ENCODE measurements around the gene PHLPP1.

DNA sequence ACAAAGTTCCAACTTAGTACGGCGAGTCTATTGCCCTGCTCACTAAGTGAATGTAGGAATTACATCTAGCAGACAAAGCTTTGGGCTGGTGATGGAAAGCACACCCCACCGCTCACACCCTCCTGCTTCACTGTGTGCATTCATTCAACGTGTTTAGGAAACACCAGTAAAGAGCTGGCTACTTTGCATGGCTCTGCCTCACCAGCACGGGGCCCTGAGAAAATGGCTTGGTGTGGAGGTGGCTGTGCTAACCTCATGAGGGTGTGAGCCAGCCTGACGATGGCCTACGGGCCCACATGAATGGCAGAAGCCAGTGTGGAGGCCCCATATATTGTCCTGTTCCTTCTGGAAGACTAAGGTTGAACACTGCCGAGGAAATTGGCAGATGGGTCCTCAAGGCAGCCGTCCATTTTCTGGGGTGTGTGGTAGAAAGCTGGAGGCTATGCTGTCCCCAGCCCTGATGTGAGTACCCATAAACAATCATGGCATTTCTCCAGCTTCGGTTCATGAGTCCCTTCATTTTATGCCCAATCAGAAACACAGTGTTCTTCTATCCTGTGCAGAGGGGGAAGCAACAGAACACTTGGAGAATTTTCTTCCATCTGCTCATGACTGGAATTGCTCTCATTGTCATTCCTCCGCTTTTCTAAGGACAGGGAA lies 269.4 kb downstream of the PHLPP1 start:
- TF ChIP-seq, protein P1, sequence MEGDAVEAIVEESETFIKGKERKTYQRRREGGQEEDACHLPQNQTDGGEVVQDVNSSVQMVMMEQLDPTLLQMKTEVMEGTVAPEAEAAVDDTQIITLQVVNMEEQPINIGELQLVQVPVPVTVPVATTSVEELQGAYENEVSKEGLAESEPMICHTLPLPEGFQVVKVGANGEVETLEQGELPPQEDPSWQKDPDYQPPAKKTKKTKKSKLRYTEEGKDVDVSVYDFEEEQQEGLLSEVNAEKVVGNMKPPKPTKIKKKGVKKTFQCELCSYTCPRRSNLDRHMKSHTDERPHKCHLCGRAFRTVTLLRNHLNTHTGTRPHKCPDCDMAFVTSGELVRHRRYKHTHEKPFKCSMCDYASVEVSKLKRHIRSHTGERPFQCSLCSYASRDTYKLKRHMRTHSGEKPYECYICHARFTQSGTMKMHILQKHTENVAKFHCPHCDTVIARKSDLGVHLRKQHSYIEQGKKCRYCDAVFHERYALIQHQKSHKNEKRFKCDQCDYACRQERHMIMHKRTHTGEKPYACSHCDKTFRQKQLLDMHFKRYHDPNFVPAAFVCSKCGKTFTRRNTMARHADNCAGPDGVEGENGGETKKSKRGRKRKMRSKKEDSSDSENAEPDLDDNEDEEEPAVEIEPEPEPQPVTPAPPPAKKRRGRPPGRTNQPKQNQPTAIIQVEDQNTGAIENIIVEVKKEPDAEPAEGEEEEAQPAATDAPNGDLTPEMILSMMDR (IDR thresholded peaks at IDR 0.05): no peak
- TF ChIP-seq POLR2A (IDR thresholded peaks at IDR 0.05): no peak

All from Peyer's patch (tissue), 4 donors.